IMR-90 (cell line): ENCODE data around the gene COX7A2L. TPM values are rescaled to one million over a fixed set of nuclear protein-coding genes. Genes with fewer than 3 reads are reported as not detected.

Experiments
- ATAC-seq: fragments of 200-7000 bp; cut with Tn5 transposase; 2 replicates; pipeline ENCODE4 v1.9.1; 2020; ENCODE audit warnings: low read depth, mild to moderate bottlenecking, moderate library complexity
- BruUV-seq: library from RNA; stranded (reverse); fragments of 400-500 nt; replicated peaks from 2 replicates; lab custom pipeline; 2021; lab: Mats Ljungman, UMichigan
- CTCF ChIA-PET: fragments of 300-600 bp; formaldehyde crosslinking; extraction: SDS; loops from one replicate; lab custom pipeline; 2021; ENCODE audit warnings: antibody characterized with exemption; lab: Yijun Ruan, JAX
- POLR2A ChIA-PET: fragments of 300-600 bp; sonication (Branson Sonifier 250); formaldehyde crosslinking; loops from one replicate; lab custom pipeline; 2022; ENCODE audit warnings: antibody characterized with exemption; ENCODE audit not compliant: unreplicated experiment; lab: Charles Lee
- DNase-seq: peaks from one replicate; pipeline ENCODE4 v3.0.0; 2013
- H2AFZ ChIP-seq: replicated peaks from 2 replicates; pipeline ENCODE3; 2013; ENCODE audit warnings: low read length, mild to moderate bottlenecking; ENCODE audit not compliant: poor library complexity
- H2AK5ac ChIP-seq: 2 replicates; pipeline ENCODE4 v1.6.1; 2013; ENCODE audit warnings: low read depth, low read length, inconsistent platforms
- H2AK9ac ChIP-seq: replicated peaks from 2 replicates; pipeline ENCODE3; 2013; ENCODE audit warnings: mild to moderate bottlenecking, low read depth, low read length, moderate library complexity; ENCODE audit not compliant: poor library complexity
- H2BK120ac ChIP-seq: 2 replicates; pipeline ENCODE4 v1.6.1; 2013; ENCODE audit warnings: low read depth, low read length, inconsistent platforms
- H2BK15ac ChIP-seq: 3 replicates; pipeline ENCODE4 v1.6.1; 2013; ENCODE audit warnings: low read depth, low read length, inconsistent platforms
- H2BK20ac ChIP-seq: 2 replicates; pipeline ENCODE4 v1.6.1; 2013; ENCODE audit warnings: low read depth, mild to moderate bottlenecking, inconsistent platforms, low read length, moderate library complexity
- H2BK5ac ChIP-seq: 2 replicates; pipeline ENCODE4 v1.6.1; 2013; ENCODE audit warnings: mild to moderate bottlenecking, low read depth, low read length, inconsistent platforms; ENCODE audit not compliant: poor library complexity, severe bottlenecking
- H3K14ac ChIP-seq: replicated peaks from 2 replicates; pipeline ENCODE4 v1.6.1; 2013; ENCODE audit warnings: low read depth, low read length, inconsistent platforms
- H3K18ac ChIP-seq: 2 replicates; pipeline ENCODE4 v1.6.1; 2013; ENCODE audit warnings: low read depth, low read length, control low read depth
- H3K23ac ChIP-seq: 2 replicates; pipeline ENCODE4 v1.6.1; 2013; ENCODE audit warnings: low read depth, low read length, inconsistent platforms
- H3K27ac ChIP-seq: 2 replicates; pipeline ENCODE4 v1.5.1; 2013; ENCODE audit warnings: mild to moderate bottlenecking, control low read depth, low read length; ENCODE audit not compliant: insufficient read depth
- H3K27me3 ChIP-seq: 2 replicates; pipeline ENCODE4 v1.6.1; 2013; ENCODE audit warnings: low read length; ENCODE audit not compliant: control insufficient read depth, insufficient read depth
- H3K36me3 ChIP-seq: 2 replicates; pipeline ENCODE4 v1.6.1; 2013; ENCODE audit warnings: low read length, mixed read lengths; ENCODE audit not compliant: control insufficient read depth, insufficient read depth
- H3K4ac ChIP-seq: 2 replicates; pipeline ENCODE4 v1.6.1; 2013; ENCODE audit warnings: low read depth, low read length, inconsistent platforms
- H3K4me1 ChIP-seq: 2 replicates; pipeline ENCODE4 v1.6.1; 2013; ENCODE audit warnings: low read length, mixed read lengths; ENCODE audit not compliant: control insufficient read depth, insufficient read depth
- H3K4me2 ChIP-seq: 2 replicates; pipeline ENCODE4 v1.6.1; 2013; ENCODE audit warnings: low read depth, mild to moderate bottlenecking, control low read depth, low read length, moderate library complexity
- H3K4me3 ChIP-seq: 2 replicates; pipeline ENCODE4 v1.5.1; 2013; ENCODE audit warnings: low read depth, mild to moderate bottlenecking, control low read depth, low read length, moderate library complexity; ENCODE audit not compliant: insufficient read depth
- H3K56ac ChIP-seq: 2 replicates; pipeline ENCODE4 v1.6.1; 2013; ENCODE audit warnings: low read length, inconsistent platforms; ENCODE audit not compliant: insufficient read depth; ENCODE audit errors: extremely low read depth
- H3K79me1 ChIP-seq, 2 experiments: 2 replicates each; pipeline ENCODE4 v1.6.1; 2013; ENCODE audit warnings: low read length in 2 of 2, inconsistent platforms in 1 of 2, low read depth in 1 of 2
- H3K9ac ChIP-seq: 2 replicates; pipeline ENCODE4 v1.6.1; 2013; ENCODE audit warnings: low read depth, low read length, control low read depth
- H3K9me1 ChIP-seq: 2 replicates; pipeline ENCODE4 v1.6.1; 2013; ENCODE audit warnings: low read length, inconsistent platforms; ENCODE audit not compliant: insufficient read depth
- H3K9me3 ChIP-seq: 2 replicates; pipeline ENCODE4 v1.6.1; 2013; ENCODE audit warnings: low read length; ENCODE audit not compliant: control insufficient read depth, insufficient read depth
- H4K20me1 ChIP-seq: 2 replicates; pipeline ENCODE4 v1.6.1; 2013; ENCODE audit warnings: low read length, inconsistent platforms; ENCODE audit not compliant: insufficient read depth
- H4K5ac ChIP-seq: 2 replicates; pipeline ENCODE4 v1.6.1; 2013; ENCODE audit warnings: mild to moderate bottlenecking, low read depth, low read length, control low read depth
- H4K8ac ChIP-seq, 2 experiments: 2 replicates each; pipeline ENCODE4 v1.6.1; 2013; ENCODE audit warnings: low read depth in 2 of 2, low read length in 2 of 2, control low read depth in 1 of 2, inconsistent platforms in 1 of 2
- H4K91ac ChIP-seq: 2 replicates; pipeline ENCODE4 v1.6.1; 2013; ENCODE audit warnings: low read depth, low read length, inconsistent platforms; ENCODE audit not compliant: insufficient read depth
- BHLHE40 ChIP-seq: fragments of 150-350 bp; IDR thresholded peaks from 2 replicates; pipeline ENCODE4 v1.6.1; 2016; ENCODE audit warnings: mild to moderate bottlenecking, low read depth, low read length
- CEBPB ChIP-seq: IDR thresholded peaks from 2 replicates; pipeline ENCODE4 v1.6.1; 2012; ENCODE audit warnings: low read depth, low read length, improper control_type of control experiment
- CHD1 ChIP-seq: IDR thresholded peaks from 2 replicates; pipeline ENCODE4 v1.6.1; 2012; ENCODE audit warnings: low read depth, low read length, improper control_type of control experiment
- CTCF ChIP-seq: conservative IDR thresholded peaks from 2 replicates; pipeline ENCODE4 v1.5.1; 2012; ENCODE audit warnings: mild to moderate bottlenecking, low read depth, low read length, improper control_type of control experiment
- ELK1 ChIP-seq: fragments of 150-350 bp; IDR thresholded peaks from 2 replicates; pipeline ENCODE4 v1.6.1; 2016; ENCODE audit warnings: low read depth, mild to moderate bottlenecking, low read length, moderate library complexity, borderline replicate concordance
- FOS ChIP-seq: fragments of 150-350 bp; IDR thresholded peaks from 2 replicates; pipeline ENCODE4 v1.6.1; 2016; ENCODE audit warnings: low read depth, low read length
- MAZ ChIP-seq: IDR thresholded peaks from 2 replicates; pipeline ENCODE4 v1.6.1; 2012; ENCODE audit warnings: low read depth, mild to moderate bottlenecking, low read length, improper control_type of control experiment, moderate library complexity, borderline replicate concordance
- NFE2L2 ChIP-seq: fragments of 150-350 bp; IDR thresholded peaks from 2 replicates; pipeline ENCODE4 v1.6.1; 2016; ENCODE audit warnings: low read depth, mild to moderate bottlenecking, low read length
- POLR2A ChIP-seq: IDR thresholded peaks from 2 replicates; pipeline ENCODE4 v1.6.1; 2012; ENCODE audit warnings: mild to moderate bottlenecking, low read depth, low read length
- RAD21 ChIP-seq: IDR thresholded peaks from 2 replicates; pipeline ENCODE4 v1.6.1; 2012; ENCODE audit warnings: low read length, improper control_type of control experiment
- RFX5 ChIP-seq: IDR thresholded peaks from 2 replicates; pipeline ENCODE4 v1.8.0; 2012; ENCODE audit warnings: low read depth, mild to moderate bottlenecking, low read length, moderate library complexity
- SMC3 ChIP-seq: fragments of 150-350 bp; IDR thresholded peaks from 2 replicates; pipeline ENCODE4 v1.6.1; 2016; ENCODE audit warnings: low read depth, mild to moderate bottlenecking, antibody characterized with exemption, low read length, moderate library complexity
- WGBS, 2 experiments: methylation state at CpG; one replicate each; pipeline versions ENCODE4 v1.1.5 to v1.1.7; 2013; ENCODE audit warnings: missing lambda C conversion rate in 2 of 2; ENCODE audit not compliant: insufficient read length in 1 of 2; ENCODE audit errors: extremely low coverage in 2 of 2; 5-methylcytosine and 5-hydroxymethylcytosine counted together
- dilution Hi-C: fragments of 300-500 bp; cut with HindIII; formaldehyde crosslinking; loops from one replicate; pipeline ENCODE4 v1.14.3; 2018; ENCODE audit warnings: low sequenced_read_pairs; ENCODE audit not compliant: unreplicated experiment
- in situ Hi-C: fragments of 300-500 bp; cut with MboI; formaldehyde crosslinking; loops from 3 replicates; pipeline ENCODE4 v1.14.3; 2019; ENCODE audit warnings: low sequenced_read_pairs, inconsistent platforms, mixed read lengths
- intact Hi-C: fragments of 100-400 bp; cut with micrococcal nuclease; formaldehyde crosslinking; loops from 2 replicates; pipeline ENCODE4 v1.10.0; 2022
- polyA plus RNA-seq, 3 experiments: library from polyadenylated mRNA; depleted of rRNA; stranded (reverse); fragments of >200 nt; gene quantifications; 2 replicates each; pipeline ENCODE4 v1.2.3, GENCODE V29; 2012; ENCODE audit warnings: low replicate concordance in 1 of 3
- total RNA-seq: library from RNA; depleted of rRNA; stranded (reverse); fragments of >200 nt; gene quantifications from 2 replicates; pipeline ENCODE4 v1.2.3, GENCODE V29; 2012
- TF ChIP-seq, protein P1 (sequence below): fragments of 150-350 bp; IDR thresholded peaks from 2 replicates; pipeline ENCODE4 v1.6.1; 2017; ENCODE audit warnings: mild to moderate bottlenecking, antibody characterized with exemption, low read length, low read depth

The COX7A2L gene
- total and polyA plus RNA-seq, 2 of the 4 experiments (the other 2 are of a cell fraction): 123 to 132 TPM

GRCh38 chr2:42316910-42317309 lies 44.1 kb downstream of the COX7A2L start:
- ATAC-seq (no peak), DNase-seq (no peak)
- Histone ChIP-seq H3K18ac (peak overlapping the region; percentile 24; the same call in 1 of the 2 replicates), H3K9me3 (no peaks in the 10 kb centered on the region), H3K79me1 (peaks cover 0 to 18% of the 10 kb centered on the region in 2 experiments; a peak in 2 of 4 replicates), H3K56ac (no peak overlapping the region), H4K91ac (peak overlapping the region; percentile 44; the same call in 1 of the 2 replicates), H4K8ac (no peak overlapping the region; a peak in 1 of 4 replicates), H3K27ac (no peak overlapping the region), H2AK5ac (peak overlapping the region; percentile 78), H2BK20ac (peak overlapping the region; percentile 46; the same call in 1 of the 2 replicates), H4K20me1 (no peaks in the 10 kb centered on the region), H3K9ac (no peak overlapping the region), H3K27me3 (no peaks in the 10 kb centered on the region), H3K4me1 (peaks cover 10% of the 10 kb centered on the region), H2AK9ac (no peak overlapping the region), H2BK5ac (peak overlapping the region; percentile 38), H3K4ac (0 out of 2 replicates have a peak overlapping the region, but pooled peaks have one; percentile 3), H2BK15ac (peak overlapping the region; percentile 12; the same call in 2 of the 3 replicates), H3K4me3 (no peak overlapping the region), H3K23ac (no peak overlapping the region), H2BK120ac (peak overlapping the region; percentile 25; the same call in 1 of the 2 replicates), H4K5ac (no peak overlapping the region; the same call in 1 of the 2 replicates), H3K36me3 (peaks cover 9% of the 10 kb centered on the region), H3K9me1 (peaks cover 12% of the 10 kb centered on the region), H3K4me2 (no peak overlapping the region), H2AFZ (no peak overlapping the region), H3K14ac (no peak overlapping the region)
- intact Hi-C loops (no loop called here), dilution Hi-C loops (no loop called here), in situ Hi-C loops (no loop called here)
- no TSS peak for BruUV-seq
- TF ChIP-seq SMC3 (no peak), FOS (no peak), NFE2L2 (no peak), RFX5 (no peak), BHLHE40 (no peak), POLR2A (no peak), CEBPB (no peak), ELK1 (no peak), MAZ (no peak), CHD1 (no peak), CTCF (no peak), RAD21 (no peak)
- TF ChIP-seq, protein P1, sequence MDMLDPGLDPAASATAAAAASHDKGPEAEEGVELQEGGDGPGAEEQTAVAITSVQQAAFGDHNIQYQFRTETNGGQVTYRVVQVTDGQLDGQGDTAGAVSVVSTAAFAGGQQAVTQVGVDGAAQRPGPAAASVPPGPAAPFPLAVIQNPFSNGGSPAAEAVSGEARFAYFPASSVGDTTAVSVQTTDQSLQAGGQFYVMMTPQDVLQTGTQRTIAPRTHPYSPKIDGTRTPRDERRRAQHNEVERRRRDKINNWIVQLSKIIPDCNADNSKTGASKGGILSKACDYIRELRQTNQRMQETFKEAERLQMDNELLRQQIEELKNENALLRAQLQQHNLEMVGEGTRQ: no peak
- POLR2A ChIA-PET: no interaction called here
- WGBS, 2 experiments: no CpG with 5 or more reads among the region's 3 CpGs
- CTCF ChIA-PET: interaction anchor here (0.6 to 0.8 kb wide), 2 partner anchors 11 to 365 kb away, joined by 3 read pairs; no protein-coding TSS in a partner anchor
